RWPE1 (cell line): ENCODE measurements around the gene ADCK1.

Experiments
- CTCF ChIA-PET: fragments of 350-600 bp; sonication (Branson Sonifier 250); formaldehyde crosslinking; extraction: SDS; loops from one replicate; lab custom pipeline; 2021; lab: Yijun Ruan, JAX
- POLR2A ChIA-PET: fragments of 400-600 bp; formaldehyde crosslinking; extraction: SDS; loops from one replicate; lab custom pipeline; 2020; ENCODE audit warnings: antibody characterized with exemption; ENCODE audit not compliant: low non-redundant PET; lab: Yijun Ruan, JAX
- DNase-seq: peaks from one replicate; pipeline ENCODE4 v3.0.0; 2012; ENCODE audit warnings: low spot score
- H3K27ac ChIP-seq: fragments of 450-650 bp; 2 replicates; pipeline ENCODE4 v1.5.1; 2017
- TF ChIP-seq, protein P1 (sequence below): fragments of 450-650 bp; conservative IDR thresholded peaks from 2 replicates; pipeline ENCODE4 v1.5.1; 2017; ENCODE audit warnings: low read depth, mild to moderate bottlenecking

The ADCK1 gene

GRCh38 chr14:77859934-77860570, 60.1 kb downstream of the ADCK1 start:
- no peak overlapping the region for H3K27ac ChIP-seq
- no peak for DNase-seq
- TF ChIP-seq, protein P1, sequence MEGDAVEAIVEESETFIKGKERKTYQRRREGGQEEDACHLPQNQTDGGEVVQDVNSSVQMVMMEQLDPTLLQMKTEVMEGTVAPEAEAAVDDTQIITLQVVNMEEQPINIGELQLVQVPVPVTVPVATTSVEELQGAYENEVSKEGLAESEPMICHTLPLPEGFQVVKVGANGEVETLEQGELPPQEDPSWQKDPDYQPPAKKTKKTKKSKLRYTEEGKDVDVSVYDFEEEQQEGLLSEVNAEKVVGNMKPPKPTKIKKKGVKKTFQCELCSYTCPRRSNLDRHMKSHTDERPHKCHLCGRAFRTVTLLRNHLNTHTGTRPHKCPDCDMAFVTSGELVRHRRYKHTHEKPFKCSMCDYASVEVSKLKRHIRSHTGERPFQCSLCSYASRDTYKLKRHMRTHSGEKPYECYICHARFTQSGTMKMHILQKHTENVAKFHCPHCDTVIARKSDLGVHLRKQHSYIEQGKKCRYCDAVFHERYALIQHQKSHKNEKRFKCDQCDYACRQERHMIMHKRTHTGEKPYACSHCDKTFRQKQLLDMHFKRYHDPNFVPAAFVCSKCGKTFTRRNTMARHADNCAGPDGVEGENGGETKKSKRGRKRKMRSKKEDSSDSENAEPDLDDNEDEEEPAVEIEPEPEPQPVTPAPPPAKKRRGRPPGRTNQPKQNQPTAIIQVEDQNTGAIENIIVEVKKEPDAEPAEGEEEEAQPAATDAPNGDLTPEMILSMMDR = no peak
- CTCF ChIA-PET = interaction anchor here (0.6 to 1.3 kb wide), 3 partner anchors 16 to 212 kb away, joined by 3 to 6 read pairs (median 3); no protein-coding TSS in a partner anchor
- POLR2A ChIA-PET = no interaction called here

- ChIA-PET POLR2A (no interaction called here), CTCF (interaction anchor here (1.3 to 1.4 kb wide), 2 partner anchors 15 to 705 kb away, joined by 6 read pairs; no protein-coding TSS in a partner anchor)
- no peak overlapping the region for H3K27ac ChIP-seq
- TF ChIP-seq, protein P1 = no peak
- DNase-seq = no peak
These were observed 61.3 kb downstream of the ADCK1 start for GRCh38 chr14:77861201-77861600.

DNA sequence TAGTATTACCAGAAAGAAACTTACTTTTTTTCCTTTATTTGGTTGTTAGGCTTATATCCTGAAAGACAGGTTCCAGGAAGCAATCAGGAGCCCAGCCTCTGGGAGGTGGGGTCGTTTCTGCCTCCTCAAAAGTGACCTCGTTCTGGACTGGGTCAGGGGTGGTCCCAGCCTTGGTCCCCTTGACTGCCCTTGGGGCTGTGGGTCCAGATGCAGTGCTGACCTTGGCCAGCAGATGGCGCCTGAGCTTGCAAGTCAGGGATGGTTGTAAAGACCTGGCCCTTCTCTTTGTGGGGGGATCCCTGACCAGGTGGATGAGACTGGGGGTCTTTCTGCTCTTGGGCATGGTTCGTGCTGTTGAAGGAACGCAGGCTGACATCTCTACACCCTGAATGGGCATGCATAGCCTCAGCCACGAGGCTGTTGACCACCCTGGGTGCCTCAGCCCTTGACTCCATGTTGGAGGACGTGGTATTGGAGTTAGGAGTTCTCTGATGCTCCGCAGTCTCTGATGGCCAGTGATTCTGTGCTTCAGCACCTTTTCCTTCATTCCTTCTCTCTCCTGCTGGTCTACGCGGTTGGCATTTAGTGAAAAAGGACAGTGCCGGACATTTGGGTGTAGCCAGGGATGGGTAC, 62.4 kb downstream of the ADCK1 start:
- TF ChIP-seq, protein P1 = peak; percentile 94
- ChIA-PET POLR2A (no interaction called here), CTCF (interaction anchor here (0.6 to 1.4 kb wide), 12 partner anchors 12 to 880 kb away, joined by 3 to 6 read pairs (median 4); no protein-coding TSS in a partner anchor)
- H3K27ac ChIP-seq = no peak overlapping the region
- peak; percentile 80 for DNase-seq

DNA sequence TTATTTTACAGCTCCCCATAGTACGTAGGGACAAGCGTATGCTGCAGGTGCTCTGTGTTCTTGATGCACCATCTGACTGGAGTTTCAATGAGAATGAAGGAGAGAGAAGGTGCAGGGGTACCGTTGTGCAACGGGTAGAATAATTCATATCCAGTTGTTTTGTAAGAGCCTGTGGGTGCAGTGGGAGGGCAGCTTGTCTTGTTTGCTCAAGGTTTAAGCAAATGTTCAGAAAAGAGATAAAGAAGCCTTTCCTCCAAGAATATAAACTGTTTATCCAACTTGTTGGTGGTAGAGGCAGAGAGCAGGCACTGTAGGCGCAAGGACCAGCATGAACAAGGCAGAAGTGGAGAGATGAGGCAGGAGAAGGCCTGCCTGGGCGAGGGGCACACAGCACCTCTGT, 64.2 kb downstream of the ADCK1 start:
- POLR2A ChIA-PET = no interaction called here
- TF ChIP-seq, protein P1 = no peak
- H3K27ac ChIP-seq = no peak overlapping the region
- DNase-seq = no peak
- CTCF ChIA-PET = interaction anchor here (0.7 kb wide), 1 partner anchor 703 kb away, joined by 3 read pairs; no protein-coding TSS in a partner anchor

- no peak for DNase-seq
- no peak overlapping the region for H3K27ac ChIP-seq
- ChIA-PET POLR2A (no interaction called here), CTCF (interaction anchor here (0.7 kb wide), 1 partner anchor 703 kb away, joined by 3 read pairs; no protein-coding TSS in a partner anchor)
- TF ChIP-seq, protein P1 = no peak
These were observed 64.7 kb downstream of the ADCK1 start for GRCh38 chr14:77864580-77864979.

GRCh38 chr14:77865455-77865854, 65.5 kb downstream of the ADCK1 start:
- CTCF ChIA-PET = no interaction called here
- POLR2A ChIA-PET = no interaction called here
- TF ChIP-seq, protein P1 = no peak
- DNase-seq = no peak
- H3K27ac ChIP-seq = no peak overlapping the region
